Vagina (tissue), 2 donors: ENCODE measurements around the gene HSPA12A.

ENCODE experiments used
- POLR2A ChIP-seq, 2 donors: fragments of 450-650 bp; IDR thresholded peaks; one replicate each; pipeline ENCODE4 v1.6.1; 2017; ENCODE audit warnings: antibody characterized with exemption in 2 of 2, mild to moderate bottlenecking in 2 of 2, moderate library complexity in 2 of 2
- POLR2AphosphoS5 ChIP-seq, 2 donors: sonication (generic); formaldehyde crosslinking; IDR thresholded peaks; one replicate each; pipeline ENCODE4 v1.9.0; 2017; ENCODE audit warnings: antibody characterized with exemption in 2 of 2, mild to moderate bottlenecking in 2 of 2, low read depth in 1 of 2; ENCODE audit not compliant: insufficient read depth in 1 of 2
- TF ChIP-seq, protein P1 (sequence below), 3 experiments: fragments of 450-650 bp in 2 of 3; fragments of 200-600 bp in 1 of 3; sonication (generic) in 1 of 3; IDR thresholded peaks; one replicate each; pipeline ENCODE4 v1.5.1; 2017 to 2019; ENCODE audit warnings: antibody characterized with exemption in 3 of 3, mild to moderate bottlenecking in 2 of 3, moderate library complexity in 2 of 3

DNA sequence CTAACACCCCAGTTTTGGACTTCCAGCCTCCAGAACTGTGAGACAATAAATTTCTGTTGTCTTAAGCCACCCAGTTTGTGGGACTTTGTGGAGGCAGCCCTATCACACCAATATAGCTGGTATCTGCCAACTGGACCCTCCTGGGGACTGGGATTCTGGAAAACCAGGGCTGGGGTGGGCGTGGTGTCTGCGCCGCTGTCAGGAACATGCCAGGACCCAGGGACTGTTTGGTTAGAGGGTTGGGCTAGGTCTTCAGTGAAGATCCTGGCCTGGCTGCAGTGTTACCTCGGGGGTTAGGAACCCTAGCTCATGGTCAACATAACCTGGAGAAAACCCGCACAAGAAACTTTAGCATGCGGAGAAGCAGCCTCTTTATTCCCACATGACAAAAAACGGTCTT is 79.0 kb downstream of the HSPA12A start:
- no peak for TF ChIP-seq POLR2A (IDR thresholded peaks at IDR 0.05)
- TF ChIP-seq, protein P1, sequence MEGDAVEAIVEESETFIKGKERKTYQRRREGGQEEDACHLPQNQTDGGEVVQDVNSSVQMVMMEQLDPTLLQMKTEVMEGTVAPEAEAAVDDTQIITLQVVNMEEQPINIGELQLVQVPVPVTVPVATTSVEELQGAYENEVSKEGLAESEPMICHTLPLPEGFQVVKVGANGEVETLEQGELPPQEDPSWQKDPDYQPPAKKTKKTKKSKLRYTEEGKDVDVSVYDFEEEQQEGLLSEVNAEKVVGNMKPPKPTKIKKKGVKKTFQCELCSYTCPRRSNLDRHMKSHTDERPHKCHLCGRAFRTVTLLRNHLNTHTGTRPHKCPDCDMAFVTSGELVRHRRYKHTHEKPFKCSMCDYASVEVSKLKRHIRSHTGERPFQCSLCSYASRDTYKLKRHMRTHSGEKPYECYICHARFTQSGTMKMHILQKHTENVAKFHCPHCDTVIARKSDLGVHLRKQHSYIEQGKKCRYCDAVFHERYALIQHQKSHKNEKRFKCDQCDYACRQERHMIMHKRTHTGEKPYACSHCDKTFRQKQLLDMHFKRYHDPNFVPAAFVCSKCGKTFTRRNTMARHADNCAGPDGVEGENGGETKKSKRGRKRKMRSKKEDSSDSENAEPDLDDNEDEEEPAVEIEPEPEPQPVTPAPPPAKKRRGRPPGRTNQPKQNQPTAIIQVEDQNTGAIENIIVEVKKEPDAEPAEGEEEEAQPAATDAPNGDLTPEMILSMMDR (IDR thresholded peaks at IDR 0.05) = no peak
- TF ChIP-seq POLR2AphosphoS5 (IDR thresholded peaks at IDR 0.05; ENCODE audit: insufficient read depth in 1 of 2, low read depth in 1 of 2) = no peak
